K562 (cell line): ENCODE measurements around the gene SARS1. TPM values are rescaled to one million over a fixed set of nuclear protein-coding genes. Genes with fewer than 3 reads are reported as not detected.

Experiments
- ATAC-seq: fragments of 200-7000 bp; cut with Tn5 transposase; 3 replicates; pipeline ENCODE4 v1.9.1; 2020; ENCODE audit warnings: moderate library complexity
- BruUV-seq: library from RNA; stranded (reverse); fragments of 400-500 nt; replicated peaks from 2 replicates; lab custom pipeline; 2021; lab: Mats Ljungman, UMichigan
- CTCF ChIA-PET: fragments of 300-600 bp; formaldehyde crosslinking; extraction: SDS; loops from one replicate; lab custom pipeline; 2021; ENCODE audit warnings: low intra/inter-chr PET ratio; lab: Yijun Ruan, JAX
- POLR2A ChIA-PET: fragments of 300-600, 350-650 bp; sonication (Branson Sonifier 250); formaldehyde crosslinking; extraction: SDS; loops from one replicate; lab custom pipeline; 2021; ENCODE audit warnings: antibody characterized with exemption, inconsistent platforms; lab: Yijun Ruan, JAX
- DNase-seq, 4 experiments: peaks; one replicate each; pipeline versions ENCODE4 v3.0.0 to v3.0.0-alpha.2; 2011 to 2018; ENCODE audit warnings: low spot score in 3 of 4, mixed read lengths in 3 of 4; ENCODE audit errors: extremely low read depth in 1 of 4
- FAIRE-seq: peaks from 2 replicates; lab custom pipeline; 2011; peaks lifted over from hg19 to GRCh38; lab: Jason Lieb, UNC
- H2AFZ ChIP-seq: 2 replicates; pipeline ENCODE4 v1.6.0; 2011; ENCODE audit warnings: low read depth, low read length, control low read depth, inconsistent platforms
- H3K27ac ChIP-seq: fragments of 200-600 bp; 3 replicates; pipeline ENCODE4 v1.8.0; 2011; ENCODE audit warnings: low read depth, mild to moderate bottlenecking, control low read depth, inconsistent platforms, low read length, moderate library complexity, mixed read lengths; ENCODE audit errors: extremely low read depth
- H3K27me3 ChIP-seq, 2 experiments: fragments of 300-600 bp in 1 of 2; 2 replicates in 1 of 2; 3 replicates in 1 of 2; pipeline versions ENCODE4 v1.6.0 to v1.8.0; 2011; ENCODE audit warnings: inconsistent platforms in 2 of 2, low read length in 2 of 2, mild to moderate bottlenecking in 1 of 2, mixed read lengths in 1 of 2, moderate library complexity in 1 of 2; ENCODE audit not compliant: control insufficient read depth in 2 of 2, insufficient read depth in 2 of 2
- H3K36me3 ChIP-seq: fragments of 300-600 bp; 3 replicates; pipeline ENCODE4 v1.8.0; 2011; ENCODE audit warnings: mild to moderate bottlenecking, low read length, inconsistent platforms; ENCODE audit not compliant: control insufficient read depth, insufficient read depth
- H3K4me1 ChIP-seq, 2 experiments: fragments of 200-600 bp in 1 of 2; replicated peaks in 1 of 2; 2 replicates in 1 of 2; 3 replicates in 1 of 2; pipeline versions ENCODE4 v1.5.1 to v1.8.0; 2011; ENCODE audit warnings: inconsistent platforms in 2 of 2, low read length in 2 of 2, mild to moderate bottlenecking in 1 of 2, mixed read lengths in 1 of 2, moderate library complexity in 1 of 2; ENCODE audit not compliant: control insufficient read depth in 2 of 2, insufficient read depth in 2 of 2
- H3K4me2 ChIP-seq: 2 replicates; pipeline ENCODE4 v1.6.1; 2011; ENCODE audit warnings: low read length, control low read depth, inconsistent platforms, mixed read lengths; ENCODE audit not compliant: insufficient read depth
- H3K4me3 ChIP-seq: fragments of 200-600 bp; sonication (generic), shearing (Covaris generic); 2 replicates; pipeline ENCODE4 v1.5.1; 2016; ENCODE audit warnings: control low read depth, inconsistent platforms
- H3K79me2 ChIP-seq: fragments of 200-600 bp; 3 replicates; pipeline ENCODE4 v1.8.0; 2011; ENCODE audit warnings: low read length, inconsistent platforms; ENCODE audit not compliant: control insufficient read depth, insufficient read depth
- H3K9ac ChIP-seq, 2 experiments: 2 replicates each; pipeline versions ENCODE4 v1.6.0 to v1.6.1; 2011; ENCODE audit warnings: low read depth in 2 of 2, low read length in 2 of 2, control low read depth in 1 of 2, inconsistent platforms in 1 of 2, mild to moderate bottlenecking in 1 of 2, mixed read lengths in 1 of 2; ENCODE audit not compliant: insufficient read depth in 1 of 2
- H3K9me1 ChIP-seq: one replicate; pipeline ENCODE4 v1.6.0; 2011; ENCODE audit warnings: inconsistent platforms, mild to moderate bottlenecking, low read length, moderate library complexity; ENCODE audit not compliant: control insufficient read depth, insufficient read depth
- H3K9me3 ChIP-seq: replicated peaks from 2 replicates; pipeline ENCODE4 v1.5.1; 2011; ENCODE audit warnings: low read depth, low read length, inconsistent platforms; ENCODE audit not compliant: control insufficient read depth, insufficient read depth
- H4K20me1 ChIP-seq: replicated peaks from 2 replicates; pipeline ENCODE4 v1.6.1; 2011; ENCODE audit warnings: low read length, inconsistent platforms, mixed read lengths; ENCODE audit not compliant: control insufficient read depth, insufficient read depth
- ARID2 ChIP-seq: fragments of 450-650 bp; IDR thresholded peaks from 2 replicates; pipeline ENCODE4 v1.6.1; 2017; ENCODE audit warnings: antibody characterized with exemption, mild to moderate bottlenecking
- ARNT ChIP-seq, 2 experiments: fragments of 450-650 bp; IDR thresholded peaks; 2 replicates each; pipeline ENCODE4 v1.6.1; 2016; ENCODE audit warnings: mild to moderate bottlenecking in 1 of 2
- BACH1 ChIP-seq: fragments of 200-800 bp; sonication (Bioruptor generic); IDR thresholded peaks from 2 replicates; pipeline ENCODE4 v1.6.1; 2016; ENCODE audit warnings: missing genetic modification characterization, missing compliant biosample characterization
- C11orf30 ChIP-seq: fragments of 450-650 bp; IDR thresholded peaks from 2 replicates; pipeline ENCODE4 v1.6.1; 2016; ENCODE audit warnings: low read depth, mild to moderate bottlenecking
- DEAF1 ChIP-seq: fragments of 450-650 bp; formaldehyde crosslinking; IDR thresholded peaks from 2 replicates; pipeline ENCODE4 v1.4.0; 2020; ENCODE audit warnings: mild to moderate bottlenecking, moderate library complexity
- EGR1 ChIP-seq: fragments of 450-650 bp; conservative IDR thresholded peaks from 2 replicates; pipeline ENCODE4 v1.6.1; 2017; ENCODE audit warnings: mild to moderate bottlenecking
- FOSL1 ChIP-seq: fragments of 200-800 bp; sonication (Bioruptor generic); conservative IDR thresholded peaks from 2 replicates; pipeline ENCODE4 v1.6.1; 2016; ENCODE audit warnings: missing genetic modification characterization, missing compliant biosample characterization
- GATA2 ChIP-seq: sonication (generic); formaldehyde crosslinking; IDR thresholded peaks from 2 replicates; pipeline ENCODE4 v1.4.0; 2020; ENCODE audit warnings: mild to moderate bottlenecking, missing genetic modification reagents
- HDAC2 ChIP-seq: fragments of 450-650 bp; IDR thresholded peaks from 2 replicates; pipeline ENCODE4 v1.6.1; 2016; ENCODE audit warnings: mild to moderate bottlenecking
- HES1 ChIP-seq: fragments of 450-650 bp; IDR thresholded peaks from 2 replicates; pipeline ENCODE4 v1.6.1; 2016; ENCODE audit warnings: low read depth, mild to moderate bottlenecking, moderate library complexity
- MAFF ChIP-seq: IDR thresholded peaks from 2 replicates; pipeline ENCODE4 v1.6.1; 2012; ENCODE audit warnings: low read length, improper control_type of control experiment
- NCOR1 ChIP-seq: fragments of 450-650 bp; IDR thresholded peaks from 2 replicates; pipeline ENCODE4 v1.6.1; 2016; ENCODE audit warnings: mild to moderate bottlenecking, moderate library complexity
- NR1H2 ChIP-seq: sonication (generic); formaldehyde crosslinking; IDR thresholded peaks from 2 replicates; pipeline ENCODE4 v1.4.0; 2020; ENCODE audit warnings: mild to moderate bottlenecking, missing genetic modification reagents
- NR2C1 ChIP-seq, 2 experiments: fragments of 450-650 bp; IDR thresholded peaks; 2 replicates each; pipeline ENCODE4 v1.6.1; 2017; ENCODE audit warnings: mild to moderate bottlenecking in 2 of 2, antibody characterized with exemption in 1 of 2, inconsistent platforms in 1 of 2, missing compliant biosample characterization in 1 of 2, missing genetic modification characterization in 1 of 2
- PHF21A ChIP-seq: fragments of 450-650 bp; IDR thresholded peaks from 2 replicates; pipeline ENCODE4 v1.6.1; 2017; ENCODE audit warnings: low read depth, borderline replicate concordance
- RAD21 ChIP-seq, 2 experiments: fragments of 250-450 bp in 1 of 2; fragments of 450-650 bp in 1 of 2; sonication (Bioruptor Pico) in 1 of 2; formaldehyde crosslinking in 1 of 2; IDR thresholded peaks in 1 of 2; conservative IDR thresholded peaks in 1 of 2; 2 replicates each; pipeline versions ENCODE4 v1.4.0 to v1.8.0; 2020 to 2022; ENCODE audit warnings: mild to moderate bottlenecking in 2 of 2, moderate library complexity in 1 of 2
- SMAD4 ChIP-seq: fragments of 250-450 bp; sonication (Bioruptor Pico); conservative IDR thresholded peaks from 2 replicates; pipeline ENCODE4 v1.8.0; 2021; ENCODE audit warnings: inconsistent platforms, mild to moderate bottlenecking, moderate library complexity
- SMC3 ChIP-seq: conservative IDR thresholded peaks from 2 replicates; pipeline ENCODE4 v1.6.1; 2011; ENCODE audit warnings: low read depth, low read length, improper control_type of control experiment; ENCODE audit not compliant: insufficient read depth
- SOX6 ChIP-seq: fragments of 450-650 bp; IDR thresholded peaks from 2 replicates; pipeline ENCODE4 v1.6.1; 2014; ENCODE audit warnings: mild to moderate bottlenecking
- ZC3H11A ChIP-seq: IDR thresholded peaks from 2 replicates; pipeline ENCODE4 v1.6.1; 2012; ENCODE audit warnings: low read depth, low read length, improper control_type of control experiment
- ZNF384 ChIP-seq: IDR thresholded peaks from 2 replicates; pipeline ENCODE4 v1.6.1; 2012; ENCODE audit warnings: low read depth, low read length, improper control_type of control experiment
- ZZZ3 ChIP-seq: fragments of 450-650 bp; IDR thresholded peaks from 2 replicates; pipeline ENCODE4 v1.6.1; 2016; ENCODE audit warnings: antibody characterized with exemption, mild to moderate bottlenecking, moderate library complexity
- WGBS: fragments of 100-300 bp; shearing (Covaris generic); methylation state at CpG from one replicate; pipeline ENCODE4 v1.1.6; 2016; ENCODE audit warnings: low coverage, mixed read lengths; ENCODE audit not compliant: insufficient coverage; ENCODE audit errors: missing lambda C conversion rate; 5-methylcytosine and 5-hydroxymethylcytosine counted together
- in situ Hi-C: fragments of 300-500 bp; cut with MboI; formaldehyde crosslinking; loops from 4 replicates; pipeline ENCODE4 v1.15.0; 2018; ENCODE audit warnings: inconsistent platforms, mixed read lengths
- intact Hi-C: fragments of 100-400 bp; cut with micrococcal nuclease; formaldehyde crosslinking; loops from 2 replicates; pipeline ENCODE4 v1.14.2; 2022
- polyA plus RNA-seq, 8 experiments: library from polyadenylated mRNA; depleted of rRNA in 4 of 8; stranded (reverse) in 5 of 8; unstranded in 3 of 8; fragments of >200 nt; fragmentation: Nextera tagmentation in 2 of 8; fragmentation: Illumina TruSeq in 1 of 8; extraction: Ambion mirVana in 2 of 8; extraction: Trizol in 1 of 8; gene quantifications; 2 replicates each; pipeline versions ENCODE4 v1.2.1 to v1.2.3, GENCODE V29; 2011 to 2014; ENCODE audit warnings: inconsistent platforms in 1 of 8, missing spikeins in 1 of 8
- total RNA-seq, 7 experiments: library from RNA; depleted of rRNA in 6 of 7; stranded (reverse); fragments of >200 nt in 6 of 7; fragmentation: Illumina TruSeq in 2 of 7; extraction: Trizol in 2 of 7; gene quantifications; 2 replicates each; pipeline versions ENCODE4 v1.2.1 to v1.2.3, GENCODE V29; 2011 to 2021; ENCODE audit warnings: low replicate concordance in 1 of 7

Gene SARS1
- total and polyA plus RNA-seq, 9 of the 15 experiments (the other 6 are each of a cell fraction or from before 2014, with no cell fraction given) = 221 to 623 (median 254) TPM

DNA sequence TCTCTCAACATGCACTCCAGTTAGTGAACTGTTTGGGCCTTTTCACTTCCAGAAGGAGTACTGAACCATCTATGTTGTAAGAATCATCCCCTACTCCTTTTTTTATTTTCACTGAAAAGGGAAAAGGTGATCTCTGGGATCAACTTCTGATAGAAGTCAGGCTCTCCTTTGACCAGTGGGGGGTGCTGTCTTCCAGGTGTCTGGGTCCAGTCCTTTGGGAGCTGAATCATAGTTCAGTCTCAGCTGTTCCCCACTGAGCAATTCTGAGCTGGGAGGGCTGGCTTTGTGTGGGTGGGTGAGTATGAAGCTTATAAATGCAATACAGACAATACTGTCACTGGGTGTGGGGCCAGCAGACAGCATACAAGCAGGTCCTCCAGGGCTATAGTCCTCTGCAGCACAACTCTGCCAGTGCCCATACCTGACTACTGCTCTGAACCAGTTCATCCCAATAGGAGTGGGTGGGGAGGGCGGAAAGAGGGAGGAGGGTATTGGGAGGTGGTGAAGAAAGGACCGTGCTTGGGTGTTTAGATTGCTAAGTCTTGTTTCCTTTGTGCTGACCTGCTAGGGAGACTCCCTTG is 12.5 kb upstream of the SARS1 start:
- Histone ChIP-seq H3K4me1 (peaks cover 22 to 39% of the 10 kb centered on the region in 2 experiments), H3K27me3 (no peaks in the 10 kb centered on the region), H3K36me3 (no peaks in the 10 kb centered on the region), H2AFZ (peak overlapping the region; percentile 78), H3K9me3 (no peaks in the 10 kb centered on the region), H3K9ac (peak overlapping the region in 1 of 2 experiments; percentile 12; a peak in 1 of 4 replicates), H3K4me3 (no peak overlapping the region), H3K9me1 (no peaks in the 10 kb centered on the region), H3K79me2 (no peaks in the 10 kb centered on the region), H3K4me2 (no peak overlapping the region), H4K20me1 (no peaks in the 10 kb centered on the region), H3K27ac (no peak overlapping the region)
- BruUV-seq = no TSS peak
- intact Hi-C loops = loop anchor here (1.0 to 2.0 kb wide), 6 partner anchors 38 to 331 kb away; no protein-coding TSS in a partner anchor
- CTCF ChIA-PET = interaction anchor here (1.1 to 2.9 kb wide), 4 partner anchors 62 to 331 kb away, joined by 3 to 28 read pairs (median 17); no protein-coding TSS in a partner anchor
- POLR2A ChIA-PET = interaction anchor here (0.8 to 1.8 kb wide), 2 partner anchors 14 to 198 kb away, joined by 5 to 7 read pairs; no protein-coding TSS in a partner anchor
- DNase-seq (peak; percentile 91 to 93 (median 92)), FAIRE-seq (peak; percentile 97), ATAC-seq (peak; percentile 85)
- in situ Hi-C loops = no loop called here
- WGBS = 20% methylated on average over 2 of the region's 2 CpGs
- 0 out of 2 replicates have a peak, but pooled peaks have one; percentile 43 for TF ChIP-seq BACH1 (tag)
- TF ChIP-seq GATA2 (CRISPR knock-in tag) = peak; percentile 51; the same call in 1 of the 2 replicates
- no peak for TF ChIP-seq ZC3H11A
- peak; percentile 88 to 92 for TF ChIP-seq RAD21 (CRISPR knock-in tag; conservative IDR thresholded peaks at IDR 0.05 in 1 of 2, IDR thresholded peaks at IDR 0.05 in 1 of 2)
- TF ChIP-seq SOX6 = peak; percentile 24; the same call in 1 of the 2 replicates
- TF ChIP-seq ARID2 = peak; percentile 66; the same call in 1 of the 2 replicates
- TF ChIP-seq NCOR1 = peak; percentile 13; the same call in 1 of the 2 replicates
- 0 out of 2 replicates have a peak, but pooled peaks have one; percentile 12 for TF ChIP-seq ZNF384
- TF ChIP-seq HDAC2 = 0 out of 2 replicates have a peak, but pooled peaks have one; percentile 23
- TF ChIP-seq EGR1 = peak; percentile 94
- 0 out of 2 replicates have a peak, but pooled peaks have one; percentile 25 for TF ChIP-seq SMAD4 (CRISPR knock-in tag)
- TF ChIP-seq ZZZ3 = no peak
- TF ChIP-seq FOSL1 (tag) = peak; percentile 69
- TF ChIP-seq HES1 = no peak
- TF ChIP-seq SMC3 = peak; percentile 71
- peak; percentile 74; the same call in 1 of the 2 replicates for TF ChIP-seq DEAF1 (CRISPR knock-in tag)
- TF ChIP-seq NR1H2 (CRISPR knock-in tag) = 0 out of 2 replicates have a peak, but pooled peaks have one; percentile 59
- TF ChIP-seq MAFF = peak; percentile 27; the same call in 1 of the 2 replicates
- 0 out of 2 replicates have a peak, but pooled peaks have one; percentile 7 for TF ChIP-seq PHF21A
- peak in 1 of 2 experiments; percentile 69; a peak in 1 of 4 replicates for TF ChIP-seq ARNT (IDR thresholded peaks at IDR 0.05)
- peak; percentile 56 for TF ChIP-seq C11orf30
- no peak for TF ChIP-seq NR2C1 (IDR thresholded peaks at IDR 0.05)
- TF ChIP-seq NR2C1 (tag; IDR thresholded peaks at IDR 0.05) = no peak
